Measurements from ENCODE around the gene OCSTAMP.
A peak's percentile ranks its signal among the peaks of the same experiment; 100 is the strongest.

Gene OCSTAMP

DNA sequence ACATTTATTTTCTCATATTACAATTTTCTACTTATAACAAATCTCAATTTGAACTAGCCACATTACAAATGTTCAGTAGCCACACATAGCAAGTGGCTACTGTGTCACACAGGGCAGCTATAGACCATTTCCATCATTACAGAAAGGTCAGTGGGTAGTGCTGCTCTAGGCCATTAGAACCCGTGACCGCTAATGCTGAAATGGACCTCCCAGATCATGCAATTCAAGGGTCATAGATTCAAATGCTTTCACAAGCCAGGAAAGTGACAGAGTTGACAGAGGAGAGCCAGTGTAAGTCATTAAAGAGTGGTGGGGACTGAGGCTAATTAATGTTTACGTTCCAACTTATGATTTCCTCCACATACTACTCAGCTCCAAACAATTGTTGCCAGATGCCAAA is 3.5 kb upstream of the OCSTAMP start:
- no peak for DNase-seq (ENCODE audit: low read depth in 2 of 2)

DNA sequence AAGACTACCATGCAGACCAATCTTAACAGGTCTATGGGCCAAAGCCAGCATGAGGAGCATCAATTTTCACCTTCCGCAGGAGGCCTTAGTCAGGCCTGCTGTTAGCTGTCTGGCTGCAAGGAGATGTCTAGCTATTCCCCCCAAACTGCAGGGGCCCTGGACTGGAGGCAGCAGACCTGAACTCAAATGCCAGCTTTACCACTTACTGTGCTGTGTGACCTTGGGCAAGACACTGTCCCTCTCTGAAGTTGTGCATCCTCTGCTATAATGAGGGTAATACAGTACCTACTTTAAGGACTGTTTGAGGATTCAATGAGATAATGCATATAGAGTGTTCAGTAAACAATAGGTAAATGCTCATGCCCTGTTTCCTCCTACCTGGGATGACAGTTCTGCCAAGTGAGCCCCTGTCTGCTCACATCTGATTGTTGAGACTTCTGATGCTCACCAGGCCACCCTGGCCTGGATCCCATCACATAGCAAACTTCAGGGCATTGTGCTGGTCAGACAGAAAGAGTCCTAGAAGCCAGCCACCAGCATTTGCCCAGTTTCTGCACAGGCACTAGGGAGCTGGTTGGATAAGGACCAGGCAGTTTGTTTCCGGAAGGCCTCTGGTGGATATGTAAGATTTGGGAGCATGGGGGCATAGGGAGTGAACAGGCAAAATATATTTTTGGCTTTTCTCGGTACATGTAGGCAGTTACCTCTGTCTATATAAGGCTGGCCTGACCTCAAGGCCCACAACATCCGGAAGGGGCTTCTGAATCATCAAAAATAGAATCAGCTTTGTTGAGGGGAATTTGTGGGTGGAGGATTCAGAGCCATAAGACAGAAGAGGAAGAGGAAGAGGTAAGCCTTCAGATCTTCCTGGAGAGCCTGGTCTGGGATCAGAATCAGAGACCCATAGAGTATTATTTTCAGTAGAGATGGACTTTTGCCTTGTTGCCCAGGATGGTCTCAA is 2.3 kb upstream of the OCSTAMP start:
- DNase-seq (ENCODE audit: low read depth in 2 of 2) = peak; percentile 5 to 19

GRCh38 chr20:46551522-46552381 is 1.3 kb upstream of the OCSTAMP start:
- no peak for DNase-seq (ENCODE audit: low read depth in 2 of 2)

- DNase-seq (ENCODE audit: low read depth in 2 of 2) = no peak
Measured at GRCh38 chr20:46549188-46549972, 1.1 kb downstream of the OCSTAMP start.

DNA sequence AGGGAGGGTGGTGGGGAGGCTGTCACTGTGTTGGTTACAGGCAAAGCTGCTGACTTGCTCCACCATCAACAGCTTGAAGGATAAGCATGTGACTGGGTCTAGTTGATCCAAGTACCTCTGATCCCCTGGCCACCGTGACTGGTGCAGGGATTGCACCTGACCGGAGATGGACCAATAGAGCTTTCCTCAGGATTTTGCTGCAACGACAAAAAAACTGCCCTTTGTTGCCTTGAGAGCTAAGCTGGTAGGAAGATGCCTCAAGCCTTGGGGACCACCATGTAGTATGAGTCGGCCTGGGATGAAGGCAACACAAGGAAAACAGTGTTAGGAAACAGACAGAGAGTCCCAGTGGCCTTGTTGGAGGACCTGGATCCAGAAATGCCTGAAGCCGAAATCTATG is 1.8 kb downstream of the OCSTAMP start:
- no peak for DNase-seq (ENCODE audit: low read depth in 2 of 2)

- no peak for DNase-seq (ENCODE audit: low read depth in 2 of 2)
Measured at GRCh38 chr20:46547995-46548394, 2.5 kb downstream of the OCSTAMP start.

GRCh38 chr20:46546936-46547335 is 3.5 kb downstream of the OCSTAMP start:
- no peak for DNase-seq (ENCODE audit: low read depth in 2 of 2)

GRCh38 chr20:46546298-46546697 is 4.2 kb downstream of the OCSTAMP start:
- no peak for DNase-seq (ENCODE audit: low read depth in 2 of 2)

- DNase-seq (ENCODE audit: low read depth in 2 of 2) = no peak
Measured at GRCh38 chr20:46545827-46546138, 4.7 kb downstream of the OCSTAMP start.

DNA sequence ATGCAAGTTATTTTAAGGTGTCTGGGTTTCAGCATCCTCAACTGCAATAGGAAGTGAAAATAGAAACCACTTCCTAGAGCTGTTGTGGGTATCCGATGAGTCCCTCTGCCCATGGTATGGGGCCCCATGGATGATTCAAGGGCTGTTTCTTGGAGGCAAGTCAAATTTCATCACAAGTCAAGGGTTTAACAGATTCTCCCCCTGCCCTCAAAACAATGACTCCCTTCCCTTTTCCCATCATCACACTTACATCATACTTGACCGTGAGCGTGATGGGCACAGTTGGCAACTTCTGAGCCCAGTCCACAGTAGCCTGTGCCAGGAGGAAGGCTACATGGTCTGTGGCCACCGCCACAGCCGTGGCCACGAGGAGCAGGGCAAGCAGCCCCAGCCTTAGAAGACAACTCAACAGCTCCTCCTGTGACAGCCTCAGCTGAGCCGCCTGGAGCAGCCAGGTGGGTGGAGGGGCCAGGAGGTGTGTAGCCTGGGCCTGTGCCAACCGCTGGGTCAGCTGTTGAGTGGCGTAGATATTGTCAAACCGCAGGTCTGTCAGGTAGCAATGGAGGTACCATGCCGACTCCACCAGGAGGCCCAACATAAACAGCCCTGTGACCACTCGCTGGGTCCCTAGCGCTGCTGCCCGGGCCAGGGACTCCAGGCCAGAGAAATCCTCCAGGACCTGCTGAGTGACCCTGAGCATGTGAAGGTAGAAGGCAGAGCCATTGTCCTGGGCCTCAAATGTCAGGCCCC is 5.2 kb downstream of the OCSTAMP start:
- no peak for DNase-seq (ENCODE audit: low read depth in 2 of 2)

DNA sequence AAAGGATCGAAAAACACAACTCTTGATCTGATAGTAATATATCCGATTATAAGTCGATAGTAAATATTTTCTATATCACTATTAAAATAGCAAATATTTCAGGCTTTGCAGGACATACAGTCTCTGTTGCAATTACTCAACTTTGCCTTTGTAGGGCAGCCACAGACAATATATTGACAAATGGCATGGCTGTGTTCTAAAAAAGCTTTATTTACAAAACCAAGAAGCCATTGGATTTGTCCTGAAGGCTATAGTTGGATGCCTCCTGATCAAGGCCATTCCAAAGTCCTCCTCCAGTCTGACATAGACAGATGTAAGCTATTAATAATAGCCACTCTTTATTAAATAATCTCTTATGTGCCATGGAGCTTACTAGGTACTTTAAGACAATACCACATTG is 5.9 kb downstream of the OCSTAMP start:
- no peak for DNase-seq (ENCODE audit: low read depth in 2 of 2)

GRCh38 chr20:46543959-46544358 is 6.5 kb downstream of the OCSTAMP start:
- DNase-seq (ENCODE audit: low read depth in 2 of 2) = no peak

DNA sequence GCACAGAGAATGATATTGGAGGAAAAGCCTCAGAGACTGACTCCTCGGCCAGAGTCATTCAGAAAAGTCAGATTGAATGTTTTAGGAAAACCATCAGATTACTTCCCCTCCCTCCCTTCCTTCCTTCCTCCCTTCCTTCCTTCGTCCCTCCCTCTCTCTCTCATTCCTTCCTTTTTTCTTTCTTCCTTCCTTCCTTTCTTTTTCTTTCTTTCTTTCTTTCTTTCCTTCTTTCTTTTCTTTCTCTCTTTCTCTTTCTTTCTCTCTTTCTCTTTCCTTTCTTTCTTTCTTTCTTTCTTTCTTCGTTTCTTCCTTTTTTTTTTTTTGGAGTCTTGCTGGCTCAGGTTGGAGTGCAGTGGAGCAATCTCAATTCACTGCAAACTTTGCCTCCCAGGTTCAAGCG is 7.4 kb downstream of the OCSTAMP start:
- DNase-seq (ENCODE audit: low read depth in 2 of 2) = no peak

DNA sequence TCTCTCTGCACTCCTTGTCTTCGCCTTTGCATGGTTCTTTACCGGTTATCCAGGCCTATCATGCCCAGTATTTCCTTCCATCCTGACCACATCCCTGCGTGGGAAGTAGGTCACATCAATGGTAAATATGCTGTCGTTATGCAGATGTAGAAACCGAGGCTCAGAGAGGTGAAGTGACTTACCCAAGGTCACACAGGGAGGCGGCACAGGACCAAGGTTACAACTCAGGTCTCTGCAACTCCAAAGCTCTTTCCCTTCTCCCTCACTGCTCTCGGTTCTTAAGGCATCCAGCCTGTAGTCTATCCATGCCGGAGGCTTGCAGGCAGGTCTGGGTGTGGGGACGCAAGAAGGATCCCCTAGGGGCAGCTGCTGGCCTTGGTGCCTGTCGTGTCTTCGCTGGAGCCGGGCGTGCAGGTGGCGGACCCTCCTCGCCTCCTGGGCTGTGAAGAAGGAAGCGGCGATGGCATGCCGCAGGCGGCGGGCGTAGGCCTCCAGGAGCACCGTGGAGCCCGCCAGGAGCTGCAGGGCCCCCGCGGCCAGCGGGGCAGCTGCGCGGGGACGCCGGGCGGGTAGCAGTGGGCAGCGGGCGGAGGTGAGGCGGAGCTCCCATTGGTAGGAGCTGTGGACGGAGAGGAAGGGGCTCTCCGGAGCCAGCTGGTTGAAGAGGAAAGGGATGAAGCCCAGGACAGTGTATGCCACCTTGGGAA is 9.1 kb downstream of the OCSTAMP start:
- DNase-seq (ENCODE audit: low read depth in 2 of 2) = no peak

GRCh38 chr20:46539113-46539512 is 11.3 kb downstream of the OCSTAMP start:
- no peak for DNase-seq (ENCODE audit: low read depth in 2 of 2)

GRCh38 chr20:46530640-46531039 is 19.8 kb downstream of the OCSTAMP start:
- DNase-seq (ENCODE audit: low read depth in 2 of 2) = no peak

DNA sequence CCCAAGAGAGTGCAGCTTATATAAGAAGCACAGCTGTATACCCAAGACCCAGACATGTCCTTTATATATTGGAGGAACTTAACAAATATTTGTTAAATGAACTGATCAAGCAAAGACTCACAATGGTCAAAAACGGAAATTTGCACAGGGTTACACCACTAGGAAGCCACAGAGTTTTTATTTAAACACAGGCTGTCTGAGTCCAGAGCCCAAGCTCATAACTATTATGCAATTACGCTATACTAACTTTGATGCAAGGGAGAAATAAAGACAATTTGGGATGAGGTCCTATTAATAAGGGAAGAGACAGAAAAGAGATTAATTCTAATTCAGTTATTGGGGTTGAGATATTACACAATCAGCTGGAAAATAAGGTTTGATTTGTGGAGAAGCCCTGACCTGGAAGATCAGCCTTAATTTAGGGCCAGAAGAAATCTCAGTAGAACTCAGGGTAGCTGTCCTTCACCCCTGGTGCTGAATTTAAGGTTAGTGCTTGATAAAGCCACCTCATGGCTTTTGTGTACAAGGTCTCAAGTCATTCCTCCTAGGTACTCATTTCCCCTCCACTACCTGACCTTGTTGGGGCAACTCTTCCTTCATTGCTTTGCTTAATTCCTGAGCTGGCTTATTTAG is 26.6 kb downstream of the OCSTAMP start:
- DNase-seq (ENCODE audit: low read depth in 2 of 2) = no peak

GRCh38 chr20:46523108-46523507 is 27.3 kb downstream of the OCSTAMP start:
- DNase-seq (ENCODE audit: low read depth in 2 of 2) = no peak

- peak in 1 of 2 donors; percentile 13 for DNase-seq (ENCODE audit: low read depth in 2 of 2)
Measured at GRCh38 chr20:46520976-46521579, 29.4 kb downstream of the OCSTAMP start.

DNA sequence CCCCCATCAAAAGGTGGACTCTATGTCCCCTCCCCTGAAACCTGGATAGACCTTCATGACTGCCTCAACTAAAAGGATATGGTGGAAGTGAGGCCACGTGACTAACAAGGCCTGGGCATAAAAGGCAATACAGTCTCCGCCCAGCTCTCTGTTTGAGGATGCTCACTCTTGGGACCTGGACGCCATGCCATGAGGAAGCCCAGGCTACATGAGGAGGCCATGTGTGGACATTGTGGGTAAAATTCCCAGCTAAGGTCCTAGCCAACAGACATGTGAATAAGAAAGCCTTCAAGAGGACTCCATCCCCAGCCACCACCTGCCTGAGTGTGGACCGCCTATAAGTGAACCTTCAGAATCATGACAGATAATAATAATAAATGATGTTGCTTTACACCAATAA is 29.9 kb downstream of the OCSTAMP start:
- DNase-seq (ENCODE audit: low read depth in 2 of 2) = no peak
